Neutrophil (primary cell): ENCODE data around the gene EIF2D.
"Not testable (repeated sequence)": the region's sequence is repeated elsewhere in the genome, so short reads cannot be mapped to it uniquely, and the experiment has no call there.

Experiments
- H3K27ac ChIP-seq: fragments of 200-600 bp; sonication (generic); 2 replicates; pipeline ENCODE4 v1.5.1; 2016; ENCODE audit warnings: mild to moderate bottlenecking, moderate library complexity
- H3K27me3 ChIP-seq: fragments of 200-600 bp; sonication (generic); 2 replicates; pipeline ENCODE4 v1.6.0; 2016; ENCODE audit warnings: mild to moderate bottlenecking
- H3K36me3 ChIP-seq: fragments of 200-600 bp; sonication (generic); 2 replicates; pipeline ENCODE4 v1.5.1; 2017
- H3K4me1 ChIP-seq, 2 experiments: fragments of 200-600 bp in 1 of 2; sonication (generic) in 1 of 2; 1 replicate in 1 of 2; 2 replicates in 1 of 2; pipeline versions ENCODE4 v1.5.1 to v1.6.1; 2013 to 2016; ENCODE audit warnings: low read depth in 1 of 2, low read length in 1 of 2, mild to moderate bottlenecking in 1 of 2, moderate library complexity in 1 of 2; ENCODE audit not compliant: control insufficient read depth in 1 of 2, insufficient read depth in 1 of 2
- H3K4me3 ChIP-seq, 2 experiments: fragments of 200-600 bp in 1 of 2; sonication (generic) in 1 of 2; 1 replicate in 1 of 2; 2 replicates in 1 of 2; pipeline ENCODE4 v1.5.1; 2013 to 2016; ENCODE audit warnings: low read depth in 1 of 2, low read length in 1 of 2, mild to moderate bottlenecking in 1 of 2, moderate library complexity in 1 of 2
- H3K9me3 ChIP-seq: fragments of 200-600 bp; sonication (generic); 2 replicates; pipeline ENCODE4 v1.5.1; 2016
- TF ChIP-seq, protein P1 (sequence below): fragments of 200-600 bp; sonication (generic); IDR thresholded peaks from 2 replicates; pipeline ENCODE4 v1.5.1; 2016; ENCODE audit warnings: antibody characterized with exemption

The EIF2D gene

DNA sequence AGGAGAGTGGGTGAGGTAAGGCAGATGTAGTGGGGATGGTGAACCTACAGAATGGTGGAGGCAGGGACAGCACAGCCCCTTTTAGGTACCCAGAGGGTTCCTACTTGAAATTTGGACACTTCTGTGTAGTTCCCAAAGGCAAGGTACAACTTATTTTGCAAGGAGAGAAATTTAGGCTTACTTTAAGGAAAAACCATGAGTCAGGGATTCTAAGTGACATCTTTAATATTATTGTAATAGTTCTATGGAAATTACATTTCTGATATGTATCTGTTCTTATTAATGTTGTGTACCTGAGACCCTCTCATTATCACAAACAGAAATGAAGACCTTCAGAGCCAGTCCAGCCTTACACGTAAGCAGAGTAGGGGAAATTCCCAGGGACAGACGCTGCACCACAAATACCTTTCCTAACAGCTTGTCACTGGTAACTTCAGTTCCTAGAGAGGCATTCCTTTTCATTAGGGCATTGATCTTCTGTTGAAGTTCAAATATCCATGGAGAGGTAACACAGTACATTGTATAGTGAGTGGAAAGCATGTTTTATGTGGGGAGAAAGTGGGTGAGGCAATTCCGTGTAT lies 30.9 kb upstream of the EIF2D start:
- Histone ChIP-seq H3K27ac (no peak overlapping the region), H3K4me1 (peaks cover 3 to 4% of the 10 kb centered on the region in 2 experiments), H3K4me3 (no peak overlapping the region), H3K36me3 (no peaks in the 10 kb centered on the region), H3K27me3 (no peaks in the 10 kb centered on the region), H3K9me3 (no peaks in the 10 kb centered on the region)
- TF ChIP-seq, protein P1, sequence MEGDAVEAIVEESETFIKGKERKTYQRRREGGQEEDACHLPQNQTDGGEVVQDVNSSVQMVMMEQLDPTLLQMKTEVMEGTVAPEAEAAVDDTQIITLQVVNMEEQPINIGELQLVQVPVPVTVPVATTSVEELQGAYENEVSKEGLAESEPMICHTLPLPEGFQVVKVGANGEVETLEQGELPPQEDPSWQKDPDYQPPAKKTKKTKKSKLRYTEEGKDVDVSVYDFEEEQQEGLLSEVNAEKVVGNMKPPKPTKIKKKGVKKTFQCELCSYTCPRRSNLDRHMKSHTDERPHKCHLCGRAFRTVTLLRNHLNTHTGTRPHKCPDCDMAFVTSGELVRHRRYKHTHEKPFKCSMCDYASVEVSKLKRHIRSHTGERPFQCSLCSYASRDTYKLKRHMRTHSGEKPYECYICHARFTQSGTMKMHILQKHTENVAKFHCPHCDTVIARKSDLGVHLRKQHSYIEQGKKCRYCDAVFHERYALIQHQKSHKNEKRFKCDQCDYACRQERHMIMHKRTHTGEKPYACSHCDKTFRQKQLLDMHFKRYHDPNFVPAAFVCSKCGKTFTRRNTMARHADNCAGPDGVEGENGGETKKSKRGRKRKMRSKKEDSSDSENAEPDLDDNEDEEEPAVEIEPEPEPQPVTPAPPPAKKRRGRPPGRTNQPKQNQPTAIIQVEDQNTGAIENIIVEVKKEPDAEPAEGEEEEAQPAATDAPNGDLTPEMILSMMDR, result no peak

DNA sequence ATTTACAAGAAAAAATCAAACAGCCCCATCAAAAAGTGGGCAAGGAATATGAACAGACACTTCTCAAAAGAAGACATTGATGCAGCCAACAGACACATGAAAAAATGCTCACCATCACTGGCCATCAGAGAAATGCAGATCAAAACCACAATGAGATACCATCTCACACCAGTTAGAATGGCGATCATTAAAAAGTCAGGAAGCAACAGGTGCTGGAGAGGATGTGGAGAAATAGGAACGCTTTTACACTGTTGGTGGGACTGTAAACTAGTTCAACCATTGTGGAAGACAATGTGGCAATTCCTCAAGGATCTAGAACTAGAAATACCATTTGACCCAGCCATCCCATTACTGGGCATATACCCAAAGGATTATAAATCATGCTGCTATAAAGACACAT lies 29.8 kb upstream of the EIF2D start:
- H3K9me3 ChIP-seq, H3K4me1 ChIP-seq, H3K27me3 ChIP-seq, H3K36me3 ChIP-seq, H3K27ac ChIP-seq, H3K4me3 ChIP-seq: not testable (repeated sequence)

DNA sequence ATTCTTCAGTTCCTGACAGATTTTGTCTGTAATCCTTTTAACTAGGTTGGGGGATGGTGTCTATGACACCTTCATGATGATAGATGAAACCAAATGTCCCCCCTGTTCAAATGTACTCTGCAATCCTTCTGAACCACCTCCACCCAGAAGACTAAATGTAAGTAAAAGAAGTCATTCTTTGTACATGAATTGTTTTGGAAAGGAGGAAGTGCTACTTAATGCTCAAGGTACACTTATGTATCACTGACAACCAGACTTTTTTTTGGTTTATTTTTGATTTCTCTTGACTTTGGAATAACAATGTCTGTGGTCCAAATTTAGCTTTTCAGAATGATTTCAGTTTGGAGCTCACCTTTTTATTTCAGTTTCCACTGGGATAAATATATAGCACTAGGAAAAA lies 25.3 kb upstream of the EIF2D start:
- Histone ChIP-seq H3K4me3 (no peak overlapping the region), H3K4me1 (peaks cover 17 to 20% of the 10 kb centered on the region in 2 experiments), H3K36me3 (no peaks in the 10 kb centered on the region), H3K27me3 (peaks cover 30% of the 10 kb centered on the region), H3K27ac (no peak overlapping the region), H3K9me3 (no peaks in the 10 kb centered on the region)
- TF ChIP-seq, protein P1, result no peak

DNA sequence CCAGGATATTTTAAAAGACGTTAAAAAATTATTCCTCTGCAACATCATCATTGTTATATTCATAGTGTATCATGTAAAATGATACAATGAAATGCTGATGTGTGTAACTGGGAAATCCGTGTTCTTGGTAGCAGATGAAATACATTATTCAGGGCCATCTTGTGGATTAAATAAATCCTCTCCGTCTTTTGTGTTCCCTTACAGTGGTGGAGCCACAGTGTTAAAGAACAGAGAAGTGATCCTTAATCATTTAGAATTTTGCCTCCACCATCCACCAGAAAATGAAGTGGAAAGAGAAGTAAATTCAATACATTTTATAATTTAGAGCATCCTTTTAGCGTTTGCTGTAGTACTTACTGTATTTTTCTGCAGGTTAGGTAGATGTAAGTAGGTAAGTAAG lies 24.4 kb upstream of the EIF2D start:
- Histone ChIP-seq H3K27ac (no peak overlapping the region), H3K4me1 (peaks cover 17 to 20% of the 10 kb centered on the region in 2 experiments), H3K36me3 (no peaks in the 10 kb centered on the region), H3K9me3 (no peaks in the 10 kb centered on the region), H3K4me3 (no peak overlapping the region), H3K27me3 (peaks cover 30% of the 10 kb centered on the region)
- TF ChIP-seq, protein P1, result no peak

DNA sequence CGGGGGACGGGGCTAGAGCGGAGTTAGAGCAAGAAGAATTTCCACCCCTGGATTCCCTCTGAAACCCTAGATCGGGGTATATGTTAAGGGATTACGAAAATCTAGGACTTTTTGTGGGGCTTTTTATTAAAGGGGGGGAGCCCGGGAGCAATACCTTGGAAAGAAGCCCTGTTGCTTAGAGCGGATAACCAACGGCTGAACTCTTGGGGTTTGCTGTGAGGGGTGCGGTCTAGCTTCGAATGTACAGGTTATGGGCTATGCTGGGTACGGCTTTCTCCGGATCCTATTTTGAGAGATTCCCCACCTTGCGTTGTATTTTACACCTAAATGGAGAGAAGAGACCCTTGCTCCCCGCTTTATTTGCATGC lies 23.7 kb upstream of the EIF2D start:
- Histone ChIP-seq H3K27me3 (peaks cover 30% of the 10 kb centered on the region), H3K9me3 (no peaks in the 10 kb centered on the region), H3K4me1 (peaks cover 17 to 20% of the 10 kb centered on the region in 2 experiments), H3K36me3 (no peaks in the 10 kb centered on the region), H3K4me3 (peak overlapping the region; percentile 70 to 80), H3K27ac (no peak overlapping the region)
- TF ChIP-seq, protein P1, result no peak

DNA sequence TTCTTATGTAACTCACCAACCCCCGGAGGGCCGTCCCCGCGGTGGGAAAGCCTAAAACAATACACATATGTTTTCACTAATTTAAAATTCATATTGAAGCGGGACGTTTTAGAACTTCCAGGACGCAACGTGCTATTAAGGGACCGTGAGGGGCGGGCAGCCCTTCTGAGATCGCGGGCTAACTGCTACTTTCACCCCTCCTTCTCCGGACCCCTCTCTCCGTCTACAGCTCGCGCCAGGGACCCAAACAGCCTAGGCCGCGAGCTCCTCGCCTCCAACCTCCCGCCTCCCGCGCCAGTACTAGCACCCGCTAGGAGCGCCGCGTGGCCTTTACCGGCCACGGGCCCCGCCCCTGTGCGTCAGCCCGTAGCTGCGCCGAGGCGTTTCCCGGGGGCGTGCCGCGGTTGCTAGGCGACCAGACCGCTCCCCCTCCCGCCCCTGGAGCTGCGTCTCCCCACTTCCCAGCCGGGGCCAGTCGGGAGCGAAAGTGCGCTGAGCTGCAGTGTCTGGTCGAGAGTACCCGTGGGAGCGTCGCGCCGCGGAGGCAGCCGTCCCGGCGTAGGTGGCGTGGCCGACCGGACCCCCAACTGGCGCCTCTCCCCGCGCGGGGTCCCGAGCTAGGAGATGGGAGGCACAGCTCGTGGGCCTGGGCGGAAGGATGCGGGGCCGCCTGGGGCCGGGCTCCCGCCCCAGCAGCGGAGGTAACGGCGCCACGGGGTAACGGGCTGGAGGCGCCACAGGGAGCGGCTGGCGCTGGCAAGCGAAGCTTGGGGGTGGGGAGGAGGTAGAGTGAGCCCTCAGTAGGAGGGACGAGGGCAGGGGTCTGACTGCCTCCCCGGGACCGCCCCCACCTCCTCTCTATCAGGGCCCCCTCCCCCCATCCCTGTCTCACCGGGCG lies 23.1 kb upstream of the EIF2D start, which contains the start of gene DYRK3:
DYRK3 (plus strand) TSS at position 457 of the 898 bp plus-strand sequence; CDS start at position 625, 168 bp downstream.
- TF ChIP-seq, protein P1, result peak; percentile 42

More for the DNA sequence above, 23.1 kb upstream of the EIF2D start, which contains the start of gene DYRK3:
- H3K4me1 ChIP-seq, result peaks cover 17 to 20% of the 10 kb centered on the region in 2 experiments
- no peaks in the 10 kb centered on the region for H3K9me3 ChIP-seq
- no peaks in the 10 kb centered on the region for H3K36me3 ChIP-seq
- H3K27ac ChIP-seq, result no peak within 1 kb of the TSS
- peak within 1 kb of the TSS; percentile 70 to 80 for H3K4me3 ChIP-seq
- peaks cover 30% of the 10 kb centered on the region for H3K27me3 ChIP-seq
